ENCODE data around the gene PRKAR2B.
A peak's percentile ranks its signal among the peaks of the same experiment; 100 is the strongest.
"Not testable (repeated sequence)": the region's sequence is repeated elsewhere in the genome, so short reads cannot be mapped to it uniquely, and the experiment has no call there.

PRKAR2B gene

DNA sequence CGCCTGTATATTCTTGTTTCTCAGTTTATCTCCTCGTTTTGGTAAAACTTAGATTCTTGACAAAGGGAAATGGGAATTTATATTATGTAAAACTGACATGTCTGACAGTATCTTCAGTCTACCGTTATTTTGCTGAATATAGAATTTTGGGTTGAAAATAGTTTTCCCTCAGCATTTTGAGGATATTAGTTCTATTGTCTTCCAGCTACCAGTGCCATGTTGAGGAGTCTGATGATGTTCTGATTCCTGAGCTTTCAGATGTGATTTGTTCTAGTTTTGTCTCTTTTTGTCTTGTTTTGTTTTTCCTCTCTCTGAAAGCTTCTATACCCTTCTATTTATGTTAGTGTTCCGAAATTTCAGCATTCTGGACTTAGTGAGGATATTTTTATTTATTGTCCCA, 8.0 kb upstream of the PRKAR2B start:
- Mint-ChIP-seq H3K27me3 (ENCODE audit: low read depth) (peaks cover 19% of the 10 kb centered on the region), H3K27ac (no peak overlapping the region), H3K9me3 (no peaks in the 10 kb centered on the region), H3K4me3 (no peak overlapping the region), H3K4me1 (ENCODE audit: low read depth) (no peaks in the 10 kb centered on the region), H3K36me3 (ENCODE audit: low read depth) (no peaks in the 10 kb centered on the region)

DNA sequence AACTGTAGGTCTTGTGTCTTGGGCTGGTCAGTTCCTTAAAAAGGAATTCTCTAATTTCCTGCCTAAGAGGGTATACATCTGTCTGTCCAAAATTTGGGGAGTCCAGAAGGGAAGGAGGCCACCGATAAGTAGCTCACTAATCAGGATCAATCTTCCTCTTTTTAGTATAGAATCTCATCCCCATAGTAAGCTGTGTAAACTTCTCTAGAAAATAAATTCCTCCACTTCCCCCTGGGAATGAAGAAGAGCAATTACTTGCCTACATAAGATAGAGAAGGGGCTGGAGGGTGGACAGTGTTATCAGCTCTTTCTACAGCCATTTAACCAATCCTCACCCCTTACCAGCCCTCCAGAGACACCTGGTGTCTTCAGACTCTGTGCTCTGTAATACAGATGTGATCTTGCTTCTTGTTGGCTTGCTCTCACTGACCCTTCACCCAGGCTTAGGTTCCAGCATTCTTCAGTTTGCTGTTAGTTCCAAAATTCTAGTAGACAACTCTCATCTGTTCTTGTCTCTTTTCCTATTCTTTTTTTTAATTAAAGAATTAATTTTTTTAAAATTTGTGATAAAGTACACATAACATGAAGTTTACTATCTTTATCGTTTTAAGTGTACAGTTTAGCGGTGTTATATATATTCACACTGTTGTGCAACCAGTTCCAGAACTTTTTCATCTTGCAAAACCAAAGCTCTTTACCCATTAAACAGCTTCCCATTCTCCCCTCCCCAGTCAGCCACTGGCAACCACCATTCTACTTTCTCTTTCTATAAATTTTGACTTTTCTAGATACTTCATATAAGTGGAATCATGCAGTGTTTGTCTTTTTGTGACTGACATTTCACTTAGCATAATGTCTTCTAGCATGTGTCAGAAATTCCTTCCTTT, 6.5 kb upstream of the PRKAR2B start:
- Mint-ChIP-seq H3K27me3 (ENCODE audit: low read depth) (peaks cover 19% of the 10 kb centered on the region), H3K4me1 (ENCODE audit: low read depth) (no peaks in the 10 kb centered on the region), H3K4me3 (no peak overlapping the region), H3K9me3 (no peaks in the 10 kb centered on the region), H3K36me3 (ENCODE audit: low read depth) (no peaks in the 10 kb centered on the region), H3K27ac (no peak overlapping the region)

- H3K4me3 Mint-ChIP-seq = no peak overlapping the region
These were observed 5.2 kb upstream of the PRKAR2B start for GRCh38 chr7:107039199-107039900.

DNA sequence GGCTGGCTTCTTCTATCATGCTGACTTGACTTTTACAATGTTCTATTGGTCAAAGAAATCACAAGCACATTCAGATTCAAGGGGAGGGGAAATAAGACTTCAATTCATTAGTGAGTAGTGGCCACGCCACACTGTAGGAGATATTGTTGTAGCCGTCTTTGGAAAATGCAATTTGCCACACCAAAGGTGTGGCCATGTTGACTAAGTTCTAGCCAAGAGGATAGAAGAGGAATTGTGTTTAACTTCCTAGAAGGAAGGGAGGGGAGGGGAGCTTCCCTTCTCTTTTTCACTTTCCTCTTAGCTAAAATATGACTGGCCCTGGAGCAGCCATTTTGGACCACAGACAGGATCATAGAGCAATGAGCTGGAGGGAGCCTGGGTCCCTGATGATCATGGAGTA, 3.4 kb upstream of the PRKAR2B start:
- peaks cover 33% of the 10 kb centered on the region for H3K27me3 Mint-ChIP-seq (ENCODE audit: low read depth)
- no peak overlapping the region for H3K4me3 Mint-ChIP-seq
- H3K36me3 Mint-ChIP-seq (ENCODE audit: low read depth) = no peaks in the 10 kb centered on the region
- no peaks in the 10 kb centered on the region for H3K9me3 Mint-ChIP-seq
- peaks cover 12% of the 10 kb centered on the region for H3K4me1 Mint-ChIP-seq (ENCODE audit: low read depth)
- H3K27ac Mint-ChIP-seq = no peak overlapping the region

More at GRCh38 chr7:107039199-107039900, 5.2 kb upstream of the PRKAR2B start:
- peaks cover 23% of the 10 kb centered on the region for H3K27me3 Mint-ChIP-seq (ENCODE audit: low read depth)
- peaks cover 2% of the 10 kb centered on the region for H3K4me1 Mint-ChIP-seq (ENCODE audit: low read depth)
- no peak overlapping the region for H3K27ac Mint-ChIP-seq
- H3K9me3 Mint-ChIP-seq = no peaks in the 10 kb centered on the region
- no peaks in the 10 kb centered on the region for H3K36me3 Mint-ChIP-seq (ENCODE audit: low read depth)

DNA sequence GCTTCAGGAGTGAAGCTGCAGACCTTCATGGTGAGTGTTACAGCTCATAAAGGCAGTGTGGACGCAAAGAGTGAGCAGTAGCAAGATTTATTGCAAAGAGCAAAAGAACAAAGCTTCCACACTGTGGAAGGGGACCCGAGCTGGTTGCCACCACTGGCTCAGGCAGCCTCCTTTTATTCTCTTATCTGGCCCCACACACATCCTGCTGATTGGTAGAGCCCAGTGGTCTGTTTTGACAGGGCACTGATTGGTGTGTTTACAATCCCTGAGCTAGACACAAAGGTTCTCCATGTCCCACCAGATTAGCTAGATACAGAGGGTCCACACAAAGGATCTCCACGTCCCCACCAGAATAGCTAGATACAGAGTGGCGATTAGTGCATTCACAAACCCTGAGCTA, 2.7 kb upstream of the PRKAR2B start:
- Mint-ChIP-seq H3K4me1 (ENCODE audit: low read depth) (peaks cover 12% of the 10 kb centered on the region), H3K27me3 (ENCODE audit: low read depth) (peaks cover 33% of the 10 kb centered on the region)
- not testable (repeated sequence) for H3K9me3 Mint-ChIP-seq; H3K27ac Mint-ChIP-seq; H3K4me3 Mint-ChIP-seq; H3K36me3 Mint-ChIP-seq (ENCODE audit: low read depth)

DNA sequence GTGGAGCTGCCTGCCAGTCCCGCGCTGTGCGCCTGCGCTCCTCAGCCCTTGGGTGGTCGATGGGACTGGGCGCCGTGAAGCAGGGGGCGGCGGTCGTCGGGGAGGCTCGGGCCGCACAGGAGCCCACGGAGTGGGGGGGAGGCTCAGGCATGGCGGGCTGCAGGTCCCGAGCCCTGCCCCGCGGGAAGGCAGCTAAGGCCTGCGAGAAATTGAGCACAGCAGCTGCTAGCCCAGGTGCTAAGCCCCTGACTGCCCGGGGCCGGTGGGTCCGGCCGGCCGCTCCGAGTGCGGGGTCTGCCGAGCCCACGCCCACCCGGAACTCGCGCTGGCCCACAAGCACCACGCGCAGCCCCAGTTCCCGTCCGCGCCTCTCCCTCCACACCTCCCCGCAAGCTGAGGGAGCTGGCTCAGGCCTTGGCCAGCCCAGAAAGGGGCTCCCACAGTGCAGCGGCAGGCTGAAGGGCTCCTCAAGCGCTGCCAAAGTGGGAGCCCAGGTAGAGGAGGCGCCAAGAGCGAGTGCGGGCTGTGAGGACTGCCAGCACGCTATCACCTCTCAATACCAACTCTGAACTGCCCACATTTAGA, 2.1 kb upstream of the PRKAR2B start:
- H3K4me3 Mint-ChIP-seq; H3K9me3 Mint-ChIP-seq; H3K36me3 Mint-ChIP-seq (ENCODE audit: low read depth); H3K27ac Mint-ChIP-seq: not testable (repeated sequence)
- Mint-ChIP-seq H3K4me1 (ENCODE audit: low read depth) (peaks cover 12% of the 10 kb centered on the region), H3K27me3 (ENCODE audit: low read depth) (peaks cover 36% of the 10 kb centered on the region)

GRCh38 chr7:107043491-107043890, 1.0 kb upstream of the PRKAR2B start:
- no peaks in the 10 kb centered on the region for H3K9me3 Mint-ChIP-seq
- peak overlapping the region; percentile 82 for H3K4me3 Mint-ChIP-seq
- peaks cover 12% of the 10 kb centered on the region for H3K4me1 Mint-ChIP-seq (ENCODE audit: low read depth)
- H3K36me3 Mint-ChIP-seq (ENCODE audit: low read depth) = no peaks in the 10 kb centered on the region
- no peak overlapping the region for H3K27ac Mint-ChIP-seq
- peaks cover 42% of the 10 kb centered on the region for H3K27me3 Mint-ChIP-seq (ENCODE audit: low read depth)

DNA sequence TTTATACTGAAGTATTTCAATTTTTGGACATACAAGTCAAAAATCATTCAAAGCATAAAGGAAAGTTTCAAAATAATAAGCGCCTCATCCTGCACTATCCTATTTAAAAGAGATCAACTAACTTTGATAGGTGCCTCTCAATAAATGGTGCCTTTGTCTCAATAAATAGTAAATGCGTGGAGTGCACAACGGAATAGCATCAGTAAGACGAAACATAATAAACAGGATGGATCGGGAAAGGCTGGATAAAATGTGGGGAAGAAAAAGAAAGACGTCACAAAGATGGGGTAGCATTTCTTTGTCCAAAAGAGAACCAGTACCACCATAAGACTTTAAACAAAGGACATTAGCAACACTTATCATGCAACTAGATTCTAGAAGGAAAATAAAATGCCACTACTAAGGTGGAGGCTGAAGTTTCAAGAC, 571 bp upstream of the PRKAR2B start:
- H3K4me3 Mint-ChIP-seq = peak overlapping the region; percentile 82
- no peaks in the 10 kb centered on the region for H3K9me3 Mint-ChIP-seq
- peak overlapping the region; percentile 64 for H3K27ac Mint-ChIP-seq
- peaks cover 12% of the 10 kb centered on the region for H3K4me1 Mint-ChIP-seq (ENCODE audit: low read depth)
- peaks cover 46% of the 10 kb centered on the region for H3K27me3 Mint-ChIP-seq (ENCODE audit: low read depth)
- H3K36me3 Mint-ChIP-seq (ENCODE audit: low read depth) = no peaks in the 10 kb centered on the region

GRCh38 chr7:107045195-107045960, 873 bp downstream of the PRKAR2B start:
- Mint-ChIP-seq H3K4me3 (peak overlapping the region; percentile 90), H3K27ac (peak overlapping the region; percentile 13), H3K36me3 (ENCODE audit: low read depth) (no peaks in the 10 kb centered on the region), H3K9me3 (no peaks in the 10 kb centered on the region), H3K27me3 (ENCODE audit: low read depth) (peaks cover 54% of the 10 kb centered on the region), H3K4me1 (ENCODE audit: low read depth) (peaks cover 12% of the 10 kb centered on the region)

GRCh38 chr7:107045980-107046379, 1.5 kb downstream of the PRKAR2B start:
- H3K9me3 Mint-ChIP-seq = no peaks in the 10 kb centered on the region
- no peak overlapping the region for H3K27ac Mint-ChIP-seq
- H3K4me3 Mint-ChIP-seq = peak overlapping the region; percentile 29
- H3K4me1 Mint-ChIP-seq (ENCODE audit: low read depth) = peaks cover 12% of the 10 kb centered on the region
- H3K36me3 Mint-ChIP-seq (ENCODE audit: low read depth) = no peaks in the 10 kb centered on the region
- peaks cover 57% of the 10 kb centered on the region for H3K27me3 Mint-ChIP-seq (ENCODE audit: low read depth)

DNA sequence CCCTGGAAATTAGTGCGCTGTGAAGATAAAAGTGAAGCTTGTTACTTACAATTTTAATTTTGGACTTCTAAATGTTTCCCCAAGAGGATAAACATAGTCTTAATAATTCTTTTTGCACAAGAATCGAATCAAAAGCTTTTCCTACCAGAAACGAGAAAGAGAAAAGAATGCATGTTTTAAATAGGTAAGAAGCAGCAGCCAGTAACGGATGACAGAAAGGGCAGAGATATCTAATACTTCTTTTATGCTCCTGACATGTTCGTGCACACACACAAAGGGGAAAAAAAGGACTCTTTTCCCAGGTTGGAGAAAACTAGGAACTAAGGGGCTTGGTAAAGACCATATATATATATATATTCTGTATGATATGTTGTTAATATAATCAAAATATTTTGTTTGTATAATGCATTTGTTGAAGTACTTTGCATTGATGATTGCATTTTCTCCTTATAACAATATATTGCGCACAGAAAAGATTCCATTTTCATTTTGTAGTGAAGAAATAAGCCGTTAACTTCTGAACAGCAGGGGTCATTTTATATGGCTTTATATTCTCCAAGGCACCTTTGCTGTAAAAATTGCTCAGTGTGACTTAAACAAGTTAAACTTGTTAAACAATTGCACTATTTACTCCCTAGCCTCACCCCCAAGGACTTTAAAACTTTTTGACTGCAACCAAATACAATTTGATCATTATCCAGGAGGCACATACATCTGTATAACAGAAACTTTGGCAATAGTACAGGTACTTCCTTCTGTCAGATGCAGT, 2.2 kb downstream of the PRKAR2B start:
- no peaks in the 10 kb centered on the region for H3K9me3 Mint-ChIP-seq
- H3K27me3 Mint-ChIP-seq (ENCODE audit: low read depth) = peaks cover 62% of the 10 kb centered on the region
- no peak overlapping the region for H3K27ac Mint-ChIP-seq
- peaks cover 12% of the 10 kb centered on the region for H3K4me1 Mint-ChIP-seq (ENCODE audit: low read depth)
- no peak overlapping the region for H3K4me3 Mint-ChIP-seq
- no peaks in the 10 kb centered on the region for H3K36me3 Mint-ChIP-seq (ENCODE audit: low read depth)

GRCh38 chr7:107047902-107048782, 3.6 kb downstream of the PRKAR2B start:
- Mint-ChIP-seq H3K27me3 (ENCODE audit: low read depth) (peaks cover 63% of the 10 kb centered on the region), H3K36me3 (ENCODE audit: low read depth) (no peaks in the 10 kb centered on the region), H3K4me1 (ENCODE audit: low read depth) (peaks cover 12% of the 10 kb centered on the region), H3K27ac (no peak overlapping the region), H3K9me3 (no peaks in the 10 kb centered on the region), H3K4me3 (no peak overlapping the region)

All from T-helper 1 cell treated with Interleukin-12 subunit alpha and Interleukin-12 subunit beta and Interleukin-4 antibody, amounts not matched to agents 30 μg/mL and 1 μg/mL, for 36 hours (primary cell).